ENCODE measurements around the gene SEMA4C. TPM values are rescaled to one million over a fixed set of nuclear protein-coding genes. Genes with fewer than 3 reads are reported as not detected.
A peak's percentile ranks its signal among the peaks of the same experiment; 100 is the strongest.
"Not testable (repeated sequence)": the region's sequence is repeated elsewhere in the genome, so short reads cannot be mapped to it uniquely, and the experiment has no call there.

Gene SEMA4C
- total and polyA plus RNA-seq, 12 donors = 14.1 to 43.8 (median 24.1) TPM

GRCh38 chr2:96893289-96894150 lies 23.6 kb upstream of the SEMA4C start:
- Histone ChIP-seq H3K27ac (no peak overlapping the region), H3K36me3 (no peaks in the 10 kb centered on the region), H3K4me1 (peaks cover 5 to 57% (median 31%) of the 10 kb centered on the region in 9 donors), H3K4me3 (no peak overlapping the region), H3K27me3 (no peaks in the 10 kb centered on the region), H3K9me3 (no peaks in the 10 kb centered on the region)
- intact Hi-C loops (cut with DNase I) = no loop called here
- TF ChIP-seq, protein P1, sequence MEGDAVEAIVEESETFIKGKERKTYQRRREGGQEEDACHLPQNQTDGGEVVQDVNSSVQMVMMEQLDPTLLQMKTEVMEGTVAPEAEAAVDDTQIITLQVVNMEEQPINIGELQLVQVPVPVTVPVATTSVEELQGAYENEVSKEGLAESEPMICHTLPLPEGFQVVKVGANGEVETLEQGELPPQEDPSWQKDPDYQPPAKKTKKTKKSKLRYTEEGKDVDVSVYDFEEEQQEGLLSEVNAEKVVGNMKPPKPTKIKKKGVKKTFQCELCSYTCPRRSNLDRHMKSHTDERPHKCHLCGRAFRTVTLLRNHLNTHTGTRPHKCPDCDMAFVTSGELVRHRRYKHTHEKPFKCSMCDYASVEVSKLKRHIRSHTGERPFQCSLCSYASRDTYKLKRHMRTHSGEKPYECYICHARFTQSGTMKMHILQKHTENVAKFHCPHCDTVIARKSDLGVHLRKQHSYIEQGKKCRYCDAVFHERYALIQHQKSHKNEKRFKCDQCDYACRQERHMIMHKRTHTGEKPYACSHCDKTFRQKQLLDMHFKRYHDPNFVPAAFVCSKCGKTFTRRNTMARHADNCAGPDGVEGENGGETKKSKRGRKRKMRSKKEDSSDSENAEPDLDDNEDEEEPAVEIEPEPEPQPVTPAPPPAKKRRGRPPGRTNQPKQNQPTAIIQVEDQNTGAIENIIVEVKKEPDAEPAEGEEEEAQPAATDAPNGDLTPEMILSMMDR (IDR thresholded peaks at IDR 0.05) = no peak
- ATAC-seq (no peak), DNase-seq (no peak)
- WGBS, 2 donors = 93 to 94% methylated on average over 16 of the region's 16 CpGs

- no peaks in the 10 kb centered on the region for H3K9me3 ChIP-seq
- 68 to 81% methylated on average over 11 of the region's 11 CpGs for WGBS, 2 donors
- ATAC-seq = peak in 7 of 8 donors; percentile 25 to 66 (median 40)
Measured at GRCh38 chr2:96891591-96892333, 21.9 kb upstream of the SEMA4C start.

DNA sequence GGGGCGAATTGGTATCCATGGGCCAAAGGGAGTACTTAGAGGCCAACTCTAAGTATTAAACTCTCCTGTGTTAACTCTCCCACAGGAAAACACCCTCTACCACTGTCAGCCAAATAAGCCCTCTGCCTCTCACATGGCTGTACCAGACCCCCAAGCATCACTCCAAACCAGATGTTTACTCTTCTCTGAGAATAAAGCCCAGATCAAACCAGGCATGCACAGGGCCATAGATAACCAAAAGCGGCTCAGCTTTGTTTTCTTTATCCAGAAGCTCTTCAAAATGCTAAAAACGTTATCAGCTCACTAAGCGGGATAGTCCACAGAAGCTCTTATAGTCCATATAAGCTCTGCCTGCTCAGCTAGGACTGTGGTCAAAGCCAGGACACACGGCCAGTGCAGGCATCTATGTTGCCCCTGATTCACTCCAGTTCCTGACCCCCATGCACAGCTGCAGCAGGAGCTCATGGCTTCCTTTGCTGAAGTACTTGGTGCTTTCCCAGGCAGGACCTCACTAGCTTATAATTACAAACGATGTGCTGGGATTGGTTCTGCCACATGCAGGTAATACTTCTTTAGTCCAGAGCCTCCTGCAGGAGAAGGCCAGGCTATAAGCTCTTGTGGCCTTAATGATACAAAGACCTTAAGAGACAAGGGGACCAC lies 21.0 kb upstream of the SEMA4C start:
- Histone ChIP-seq H3K36me3 (no peaks in the 10 kb centered on the region), H3K27ac (peak overlapping the region in 3 of 10 donors; percentile 18 to 60 (median 25)), H3K4me3 (no peak overlapping the region), H3K9me3 (no peaks in the 10 kb centered on the region), H3K27me3 (no peaks in the 10 kb centered on the region), H3K4me1 (peaks cover 10 to 73% (median 50%) of the 10 kb centered on the region in 9 donors)
- DNase-seq (no peak), ATAC-seq (no peak)
- WGBS, 2 donors = 72 to 73% methylated on average over 6 of the region's 6 CpGs
- intact Hi-C loops (cut with DNase I) = no loop called here
- TF ChIP-seq, protein P1 (IDR thresholded peaks at IDR 0.05) = no peak

More at GRCh38 chr2:96891591-96892333, 21.9 kb upstream of the SEMA4C start:
- DNase-seq = no peak
- Histone ChIP-seq H3K27me3 (no peaks in the 10 kb centered on the region), H3K27ac (peak overlapping the region in 6 of 10 donors; percentile 15 to 60 (median 25)), H3K4me3 (no peak overlapping the region), H3K36me3 (no peaks in the 10 kb centered on the region), H3K4me1 (peaks cover 10 to 70% (median 47%) of the 10 kb centered on the region in 9 donors)
- TF ChIP-seq, protein P1 (IDR thresholded peaks at IDR 0.05) = no peak
- intact Hi-C loops (cut with DNase I) = no loop called here

DNA sequence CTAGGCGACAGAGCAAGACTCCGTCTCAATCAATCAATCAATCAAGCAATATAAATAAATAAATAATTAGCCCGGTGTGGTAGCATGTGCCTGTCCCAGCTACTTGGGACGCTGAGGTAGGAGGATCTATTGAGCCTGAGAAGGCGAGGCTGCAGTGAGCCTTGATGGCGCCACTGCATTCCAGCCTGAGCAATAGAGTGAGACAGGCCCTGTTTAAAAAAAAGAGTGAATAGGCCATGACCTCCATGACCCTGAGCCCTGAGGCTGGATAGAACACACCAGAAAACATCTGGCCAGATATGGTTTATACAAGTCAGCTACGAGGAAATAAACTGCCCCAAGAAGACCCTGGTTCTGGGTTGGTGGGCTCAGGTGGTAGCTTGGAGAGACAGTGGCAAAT lies 20.4 kb upstream of the SEMA4C start:
- peak overlapping the region in 1 of 10 donors; percentile 60 for H3K27ac ChIP-seq
- H3K4me1 ChIP-seq = peaks cover 10 to 71% (median 50%) of the 10 kb centered on the region in 9 donors
- 91 to 92% methylated on average over 7 of the region's 7 CpGs for WGBS, 2 donors
- H3K9me3 ChIP-seq = no peaks in the 10 kb centered on the region
- ATAC-seq (no peak), DNase-seq (no peak)
- H3K27me3 ChIP-seq = no peaks in the 10 kb centered on the region
- H3K36me3 ChIP-seq = no peaks in the 10 kb centered on the region
- intact Hi-C loops (cut with DNase I) = no loop called here
- TF ChIP-seq, protein P1 (IDR thresholded peaks at IDR 0.05) = no peak
- H3K4me3 ChIP-seq = no peak overlapping the region

DNA sequence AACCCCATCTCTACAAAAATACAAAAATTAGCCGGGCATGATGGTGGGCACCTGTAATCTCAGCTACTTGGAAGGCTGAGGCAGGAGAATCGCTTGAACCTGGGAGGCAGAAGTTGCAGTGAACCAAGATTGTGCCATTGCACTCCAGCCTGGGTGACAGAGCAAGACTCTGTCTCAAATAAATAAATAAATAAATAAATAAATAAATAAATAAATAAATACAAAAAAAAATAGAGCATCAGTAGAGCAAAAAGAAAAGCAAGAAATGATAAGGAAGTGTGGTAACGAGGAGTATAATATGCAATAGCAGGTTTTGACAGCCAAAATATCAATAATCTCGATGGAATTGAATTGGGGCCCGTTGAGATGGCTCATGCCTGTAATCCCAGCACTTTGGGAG lies 19.6 kb upstream of the SEMA4C start:
- H3K9me3 ChIP-seq; ATAC-seq; DNase-seq; H3K27me3 ChIP-seq; H3K4me3 ChIP-seq; H3K36me3 ChIP-seq; H3K27ac ChIP-seq; intact Hi-C loops (cut with DNase I): not testable (repeated sequence)
- peaks cover 12 to 75% (median 56%) of the 10 kb centered on the region in 9 donors for H3K4me1 ChIP-seq
- 95 to 96% methylated on average over 5 of the region's 5 CpGs for WGBS, 2 donors
